ENCODE measurements around the gene MRPL37. TPM values are rescaled to one million over a fixed set of nuclear protein-coding genes. Genes with fewer than 3 reads are reported as not detected.

MRPL37 gene
- total RNA-seq, 1 experiment from 2014 or later, result 170 TPM

- DNase-seq (ENCODE audit: low read depth), result no peak
These were observed 63.7 kb downstream of the MRPL37 start for GRCh38 chr1:54263601-54264226.

- no peak for DNase-seq (ENCODE audit: low read depth)
These were observed 65.2 kb downstream of the MRPL37 start for GRCh38 chr1:54265126-54265525.

- DNase-seq (ENCODE audit: low read depth), result no peak
These were observed 65.7 kb downstream of the MRPL37 start for GRCh38 chr1:54265659-54266058.

GRCh38 chr1:54266195-54266594 is 66.2 kb downstream of the MRPL37 start:
- DNase-seq (ENCODE audit: low read depth), result no peak

GRCh38 chr1:54266908-54267307 is 66.9 kb downstream of the MRPL37 start:
- DNase-seq (ENCODE audit: low read depth), result no peak

Other genes with a start within 250 kb of the MRPL37 start
- not detected in 2 replicates for gene LDLRAD1, start 182.0 kb upstream of the MRPL37 start, total RNA-seq (2014; rRNA removed; shearing (Covaris generic))
- 177 and 229 TPM in 2 replicates for gene TMEM59, start 147.0 kb upstream of the MRPL37 start, total RNA-seq (2014; rRNA removed; shearing (Covaris generic))
- gene TCEANC2, start 146.6 kb upstream of the MRPL37 start, total RNA-seq (2014; rRNA removed; shearing (Covaris generic)), result 4.9 and 5.0 TPM in 2 replicates
- gene CDCP2, start 47.2 kb upstream of the MRPL37 start, total RNA-seq (2014; rRNA removed; shearing (Covaris generic)), result not detected in 2 replicates
- 3.8 and 8.9 TPM in 2 replicates for gene CYB5RL, start 137 bp upstream of the MRPL37 start, total RNA-seq (2014; rRNA removed; shearing (Covaris generic))
- gene SSBP3, start 206.2 kb downstream of the MRPL37 start, total RNA-seq (2014; rRNA removed; shearing (Covaris generic)), result 20.8 and 21.2 TPM in 2 replicates

All from Daoy (cell line).